ENCODE data around the gene RNF8. TPM values are rescaled to one million over a fixed set of nuclear protein-coding genes. Genes with fewer than 3 reads are reported as not detected.

The RNF8 gene
- total RNA-seq, 1 donor from 2014 or later = 22.4 TPM

GRCh38 chr6:37381579-37381978, 27.8 kb downstream of the RNF8 start:
- Mint-ChIP-seq H3K4me1 (ENCODE audit: low read depth, unreplicated experiment) (peaks cover 4% of the 10 kb centered on the region), H3K36me3 (ENCODE audit: low read depth, unreplicated experiment) (peaks cover 7% of the 10 kb centered on the region), H3K27ac (ENCODE audit: unreplicated experiment) (no peak overlapping the region), H3K9me3 (ENCODE audit: unreplicated experiment) (no peaks in the 10 kb centered on the region), H3K27me3 (ENCODE audit: low read depth, unreplicated experiment) (no peaks in the 10 kb centered on the region), H3K4me3 (ENCODE audit: unreplicated experiment) (no peak overlapping the region)
- H3K27ac ChIP-seq (ENCODE audit: low read depth, low read length) = no peak overlapping the region
- H3K36me3 ChIP-seq (ENCODE audit: insufficient read depth, low read length) = peaks cover 8% of the 10 kb centered on the region
- no peaks in the 10 kb centered on the region for H3K79me2 ChIP-seq (ENCODE audit: insufficient read depth, low read length)
- no peaks in the 10 kb centered on the region for H3K9me3 ChIP-seq (ENCODE audit: insufficient read depth, low read depth, low read length)
- no peak overlapping the region for H3K4me3 ChIP-seq (ENCODE audit: insufficient read depth, low read depth, low read length)
- H3K4me1 ChIP-seq (ENCODE audit: insufficient read depth, low read length) = no peaks in the 10 kb centered on the region
- FAIRE-seq = no peak
- DNase-seq (ENCODE audit: low read depth) = peak; percentile 59
- TF ChIP-seq EZH2 (IDR thresholded peaks at IDR 0.05; ENCODE audit: insufficient read depth, low read length) = no peak
- peak; percentile 65 for TF ChIP-seq CTCF (IDR thresholded peaks at IDR 0.05; ENCODE audit: insufficient read depth, low read depth, low read length)
- H4K20me1 ChIP-seq (ENCODE audit: insufficient read depth, low read length) = peaks cover 9% of the 10 kb centered on the region
- no peak overlapping the region for H3K4me2 ChIP-seq (ENCODE audit: low read length)
- no peak overlapping the region for H3K9ac ChIP-seq (ENCODE audit: low read length)
- no peak overlapping the region for H2AFZ ChIP-seq (ENCODE audit: low read depth, low read length)
- H3K27me3 ChIP-seq (ENCODE audit: insufficient read depth, low read length) = no peaks in the 10 kb centered on the region

GRCh38 chr6:37382994-37383765, 29.4 kb downstream of the RNF8 start:
- H3K36me3 Mint-ChIP-seq (ENCODE audit: low read depth, unreplicated experiment) = peaks cover 7% of the 10 kb centered on the region
- H3K9ac ChIP-seq (ENCODE audit: low read length) = no peak overlapping the region
- H2AFZ ChIP-seq (ENCODE audit: low read depth, low read length) = no peak overlapping the region
- peaks cover 4% of the 10 kb centered on the region for H3K4me1 Mint-ChIP-seq (ENCODE audit: low read depth, unreplicated experiment)
- DNase-seq (ENCODE audit: low read depth) = no peak
- H3K9me3 ChIP-seq (ENCODE audit: insufficient read depth, low read depth, low read length) = no peaks in the 10 kb centered on the region
- no peaks in the 10 kb centered on the region for H3K27me3 Mint-ChIP-seq (ENCODE audit: low read depth, unreplicated experiment)
- no peaks in the 10 kb centered on the region for H3K4me1 ChIP-seq (ENCODE audit: insufficient read depth, low read length)
- H3K27ac ChIP-seq (ENCODE audit: low read depth, low read length) = no peak overlapping the region
- FAIRE-seq = no peak
- H3K4me3 Mint-ChIP-seq (ENCODE audit: unreplicated experiment) = no peak overlapping the region
- no peaks in the 10 kb centered on the region for H3K79me2 ChIP-seq (ENCODE audit: insufficient read depth, low read length)
- no peak for TF ChIP-seq CTCF (IDR thresholded peaks at IDR 0.05; ENCODE audit: insufficient read depth, low read depth, low read length)
- no peak for TF ChIP-seq EZH2 (IDR thresholded peaks at IDR 0.05; ENCODE audit: insufficient read depth, low read length)
- H4K20me1 ChIP-seq (ENCODE audit: insufficient read depth, low read length) = peaks cover 12% of the 10 kb centered on the region
- H3K4me3 ChIP-seq (ENCODE audit: insufficient read depth, low read depth, low read length) = no peak overlapping the region
- no peak overlapping the region for H3K27ac Mint-ChIP-seq (ENCODE audit: unreplicated experiment)
- no peak overlapping the region for H3K4me2 ChIP-seq (ENCODE audit: low read length)
- no peaks in the 10 kb centered on the region for H3K27me3 ChIP-seq (ENCODE audit: insufficient read depth, low read length)
- peaks cover 11% of the 10 kb centered on the region for H3K36me3 ChIP-seq (ENCODE audit: insufficient read depth, low read length)
- H3K9me3 Mint-ChIP-seq (ENCODE audit: unreplicated experiment) = no peaks in the 10 kb centered on the region

- no peak for FAIRE-seq
These were observed 34.8 kb downstream of the RNF8 start for GRCh38 chr6:37388578-37388977.

More at GRCh38 chr6:37388578-37388977, 34.8 kb downstream of the RNF8 start:
- Histone ChIP-seq H3K79me2 (ENCODE audit: insufficient read depth, low read length) (no peaks in the 10 kb centered on the region), H4K20me1 (ENCODE audit: insufficient read depth, low read length) (peaks cover 5% of the 10 kb centered on the region), H3K27me3 (ENCODE audit: insufficient read depth, low read length) (no peaks in the 10 kb centered on the region), H3K4me3 (ENCODE audit: insufficient read depth, low read depth, low read length) (no peak overlapping the region), H3K4me1 (ENCODE audit: insufficient read depth, low read length) (no peaks in the 10 kb centered on the region), H3K27ac (ENCODE audit: low read depth, low read length) (no peak overlapping the region), H2AFZ (ENCODE audit: low read depth, low read length) (no peak overlapping the region), H3K4me2 (ENCODE audit: low read length) (no peak overlapping the region), H3K9me3 (ENCODE audit: insufficient read depth, low read depth, low read length) (no peaks in the 10 kb centered on the region), H3K9ac (ENCODE audit: low read length) (no peak overlapping the region), H3K36me3 (ENCODE audit: insufficient read depth, low read length) (peaks cover 15% of the 10 kb centered on the region)
- no peaks in the 10 kb centered on the region for H3K9me3 Mint-ChIP-seq (ENCODE audit: unreplicated experiment)
- H3K4me3 Mint-ChIP-seq (ENCODE audit: unreplicated experiment) = no peak overlapping the region
- peaks cover under 1% of the 10 kb centered on the region for H3K4me1 Mint-ChIP-seq (ENCODE audit: low read depth, unreplicated experiment)
- H3K27me3 Mint-ChIP-seq (ENCODE audit: low read depth, unreplicated experiment) = no peaks in the 10 kb centered on the region
- no peak overlapping the region for H3K27ac Mint-ChIP-seq (ENCODE audit: unreplicated experiment)
- H3K36me3 Mint-ChIP-seq (ENCODE audit: low read depth, unreplicated experiment) = peaks cover 9% of the 10 kb centered on the region
- TF ChIP-seq CTCF (IDR thresholded peaks at IDR 0.05; ENCODE audit: insufficient read depth, low read depth, low read length) (no peak), EZH2 (IDR thresholded peaks at IDR 0.05; ENCODE audit: insufficient read depth, low read length) (no peak)
- DNase-seq (ENCODE audit: low read depth) = no peak
